GM21576 (cell line): ENCODE results near the gene ZNF410.
A peak's percentile ranks its signal among the peaks of the same experiment; 100 is the strongest.
"Not testable (repeated sequence)": the region's sequence is repeated elsewhere in the genome, so short reads cannot be mapped to it uniquely, and the experiment has no call there.

ENCODE experiments used
- ATAC-seq: cut with Tn5 transposase; IDR thresholded peaks from one replicate; pipeline ENCODE4 v1.9.1; 2021; ENCODE audit warnings: mild to moderate bottlenecking, moderate library complexity; ENCODE audit not compliant: unreplicated experiment

ZNF410 gene

GRCh38 chr14:73886449-73887317, at the start of gene ZNF410:
Gene ZNF410, plus strand, starts transcription at chr14:73886859. Its CDS starts 5,317 bp downstream, at chr14:73892176.
- peak; percentile 95 for ATAC-seq

- ATAC-seq = not testable (repeated sequence)
Observed at GRCh38 chr14:73838293-73839034, 48.2 kb upstream of the ZNF410 start.

- ATAC-seq = no peak
Observed at GRCh38 chr14:73842201-73842600, 44.5 kb upstream of the ZNF410 start.

- no peak for ATAC-seq
Observed at GRCh38 chr14:73842851-73843250, 43.8 kb upstream of the ZNF410 start.

- no peak for ATAC-seq
Observed at GRCh38 chr14:73843296-73843695, 43.4 kb upstream of the ZNF410 start.

- ATAC-seq = no peak
Observed at GRCh38 chr14:73846947-73847346, 39.7 kb upstream of the ZNF410 start.

- no peak for ATAC-seq
Observed at GRCh38 chr14:73851000-73851399, 35.7 kb upstream of the ZNF410 start.

- peak; percentile 74 for ATAC-seq
Observed at GRCh38 chr14:73851567-73852382, 34.9 kb upstream of the ZNF410 start, which contains the start of gene PTGR2. Gene PTGR2, plus strand, starts transcription at chr14:73851831. Its CDS starts 7,032 bp downstream, at chr14:73858863.

GRCh38 chr14:73859145-73859544, 27.5 kb upstream of the ZNF410 start:
- ATAC-seq = no peak

GRCh38 chr14:73861073-73861472, 25.6 kb upstream of the ZNF410 start:
- ATAC-seq = no peak

- ATAC-seq = no peak
Observed at GRCh38 chr14:73862480-73862879, 24.2 kb upstream of the ZNF410 start.

- no peak for ATAC-seq
Observed at GRCh38 chr14:73863209-73863608, 23.4 kb upstream of the ZNF410 start.

GRCh38 chr14:73865534-73866113, 21.0 kb upstream of the ZNF410 start:
- ATAC-seq = no peak

- ATAC-seq = not testable (repeated sequence)
Observed at GRCh38 chr14:73869754-73870153, 16.9 kb upstream of the ZNF410 start.

- ATAC-seq = no peak
Observed at GRCh38 chr14:73870525-73871235, 16.0 kb upstream of the ZNF410 start.

GRCh38 chr14:73873660-73874059, 13.0 kb upstream of the ZNF410 start:
- ATAC-seq = no peak

- ATAC-seq = no peak
Observed at GRCh38 chr14:73877790-73878189, 8.9 kb upstream of the ZNF410 start.

- no peak for ATAC-seq
Observed at GRCh38 chr14:73878436-73878835, 8.2 kb upstream of the ZNF410 start.

- no peak for ATAC-seq
Observed at GRCh38 chr14:73879027-73879426, 7.6 kb upstream of the ZNF410 start.
